Right atrium auricular region (tissue), 2 donors: Measurements from ENCODE around the gene HSD3B7. TPM values are rescaled to one million over a fixed set of nuclear protein-coding genes. Genes with fewer than 3 reads are reported as not detected.
"Not testable (repeated sequence)": the region's sequence is repeated elsewhere in the genome, so short reads cannot be mapped to it uniquely, and the experiment has no call there.

Experiments
- DNase-seq: peaks from one replicate; pipeline ENCODE4 v3.0.0-alpha.2; 2019; ENCODE audit warnings: low spot score
- H3K27ac ChIP-seq, 2 donors: fragments of 200-600 bp; sonication (generic); 1 replicate in 1 of 2; 2 replicates in 1 of 2; pipeline ENCODE4 v1.5.1; 2016 to 2019
- H3K27me3 ChIP-seq, 2 donors: fragments of 200-600 bp; sonication (generic); one replicate each; pipeline versions ENCODE4 v1.5.1 to v1.6.0; 2017 to 2019
- H3K36me3 ChIP-seq: fragments of 200-600 bp; sonication (generic); one replicate; pipeline ENCODE4 v1.5.1; 2016
- H3K4me1 ChIP-seq, 2 donors: fragments of 200-600 bp; sonication (generic); one replicate each; pipeline versions ENCODE4 v1.5.1 to v1.6.0; 2017 to 2019
- H3K4me3 ChIP-seq, 2 donors: fragments of 200-600 bp; sonication (generic); 1 replicate in 1 of 2; 2 replicates in 1 of 2; pipeline ENCODE4 v1.5.1; 2017 to 2019; ENCODE audit warnings: mild to moderate bottlenecking in 1 of 2, moderate library complexity in 1 of 2
- H3K9me3 ChIP-seq, 2 donors: fragments of 200-600 bp; sonication (generic); one replicate each; pipeline ENCODE4 v1.5.1; 2019
- CTCF ChIP-seq, 2 donors: fragments of 200-600 bp; sonication (generic); IDR thresholded peaks; one replicate each; pipeline ENCODE4 v1.5.1; 2019; ENCODE audit warnings: antibody characterized with exemption in 2 of 2
- total RNA-seq, 2 donors: library from RNA; depleted of rRNA; stranded (reverse); fragments of >200 nt; gene quantifications; one replicate each; pipeline ENCODE4 v1.1.0, GENCODE V29; 2016

HSD3B7 gene
- total RNA-seq, 2 donors from 2014 or later, result 6.0 to 8.5 TPM

- TF ChIP-seq CTCF (IDR thresholded peaks at IDR 0.05), result no peak
- Histone ChIP-seq H3K9me3 (no peaks in the 10 kb centered on the region), H3K36me3 (no peaks in the 10 kb centered on the region), H3K27ac (no peak overlapping the region), H3K4me1 (peaks cover 0 to 4% of the 10 kb centered on the region in 2 donors), H3K27me3 (peaks cover 10 to 12% of the 10 kb centered on the region in 2 donors), H3K4me3 (no peak overlapping the region)
- DNase-seq, result no peak
Measured at GRCh38 chr16:31008149-31008548, 23.1 kb downstream of the HSD3B7 start.

GRCh38 chr16:31008551-31008950 lies 23.5 kb downstream of the HSD3B7 start:
- no peaks in the 10 kb centered on the region for H3K9me3 ChIP-seq
- no peak for TF ChIP-seq CTCF (IDR thresholded peaks at IDR 0.05)
- H3K27me3 ChIP-seq, result peaks cover 10 to 12% of the 10 kb centered on the region in 2 donors
- no peak overlapping the region for H3K4me3 ChIP-seq
- no peaks in the 10 kb centered on the region for H3K36me3 ChIP-seq
- no peak overlapping the region for H3K27ac ChIP-seq
- no peak for DNase-seq
- peaks cover 0 to 4% of the 10 kb centered on the region in 2 donors for H3K4me1 ChIP-seq

GRCh38 chr16:31009120-31009519 lies 24.1 kb downstream of the HSD3B7 start:
- H3K4me3 ChIP-seq, result no peak overlapping the region
- H3K36me3 ChIP-seq, result no peaks in the 10 kb centered on the region
- DNase-seq, result no peak
- no peak overlapping the region for H3K27ac ChIP-seq
- H3K4me1 ChIP-seq, result peaks cover 0 to 4% of the 10 kb centered on the region in 2 donors
- peaks cover 10 to 12% of the 10 kb centered on the region in 2 donors for H3K27me3 ChIP-seq
- TF ChIP-seq CTCF (IDR thresholded peaks at IDR 0.05), result no peak
- H3K9me3 ChIP-seq, result no peaks in the 10 kb centered on the region

- H3K36me3 ChIP-seq, result no peaks in the 10 kb centered on the region
- no peak for DNase-seq
- H3K27ac ChIP-seq, result no peak overlapping the region
- H3K9me3 ChIP-seq, result no peaks in the 10 kb centered on the region
- peaks cover 0 to 4% of the 10 kb centered on the region in 2 donors for H3K4me1 ChIP-seq
- no peak for TF ChIP-seq CTCF (IDR thresholded peaks at IDR 0.05)
- H3K4me3 ChIP-seq, result no peak overlapping the region
- H3K27me3 ChIP-seq, result peaks cover 10 to 12% of the 10 kb centered on the region in 2 donors
Measured at GRCh38 chr16:31009894-31010584, 25.0 kb downstream of the HSD3B7 start.

GRCh38 chr16:31010585-31011325 lies 25.7 kb downstream of the HSD3B7 start, which contains the start of gene STX1B:
Gene STX1B, minus strand, starts transcription at chr16:31010638. Its CDS starts 242 bp downstream, at chr16:31010396.
- Histone ChIP-seq H3K9me3 (no peaks in the 10 kb centered on the region), H3K36me3 (no peaks in the 10 kb centered on the region), H3K27ac (no peak within 1 kb of the TSS), H3K27me3 (peaks cover 10 to 12% of the 10 kb centered on the region in 2 donors), H3K4me3 (no peak within 1 kb of the TSS), H3K4me1 (peaks cover 0 to 4% of the 10 kb centered on the region in 2 donors)
- no peak for TF ChIP-seq CTCF (IDR thresholded peaks at IDR 0.05)
- no peak for DNase-seq

- not testable (repeated sequence) for DNase-seq, H3K4me1 ChIP-seq, H3K36me3 ChIP-seq, H3K4me3 ChIP-seq, H3K9me3 ChIP-seq, H3K27ac ChIP-seq
- H3K27me3 ChIP-seq, result peaks cover 10 to 12% of the 10 kb centered on the region in 2 donors
Measured at GRCh38 chr16:31011815-31012214, 26.8 kb downstream of the HSD3B7 start.

- not testable (repeated sequence) for DNase-seq, H3K4me1 ChIP-seq, H3K36me3 ChIP-seq, H3K27ac ChIP-seq, H3K4me3 ChIP-seq, H3K9me3 ChIP-seq
- H3K27me3 ChIP-seq, result peaks cover 10 to 12% of the 10 kb centered on the region in 2 donors
Measured at GRCh38 chr16:31013292-31013691, 28.3 kb downstream of the HSD3B7 start.
